DND-41 (cell line): Measurements from ENCODE around the gene SEPTIN5.

Experiments used
- CTCF ChIP-seq: IDR thresholded peaks from 2 replicates; pipeline ENCODE4 v1.5.1; 2012; ENCODE audit warnings: borderline replicate concordance, low read length, moderate library complexity, mild to moderate bottlenecking; ENCODE audit not compliant: poor library complexity, severe bottlenecking; ENCODE audit errors: extremely low read depth
- EZH2 ChIP-seq: IDR thresholded peaks from 3 replicates; pipeline ENCODE4 v1.6.1; 2012; ENCODE audit warnings: borderline replicate concordance, low read depth, mild to moderate bottlenecking, moderate library complexity, low read length, inconsistent platforms; ENCODE audit not compliant: severe bottlenecking

- TF ChIP-seq CTCF (no peak), EZH2 (no peak)
These were observed 47.4 kb upstream of the SEPTIN5 start for GRCh38 chr22:19666673-19667593.
